Left ventricle myocardium superior (tissue), 1 donor: ENCODE measurements around the gene CCDC116. TPM values are rescaled to one million over a fixed set of nuclear protein-coding genes. Genes with fewer than 3 reads are reported as not detected.
"Not testable (repeated sequence)": the region's sequence is repeated elsewhere in the genome, so short reads cannot be mapped to it uniquely, and the experiment has no call there.

Experiments
- ATAC-seq: fragments of 200-7000 bp; cut with Tn5 transposase; one replicate; pipeline ENCODE4 v1.9.1; 2020; ENCODE audit warnings: mild to moderate bottlenecking, moderate library complexity
- DNase-seq: peaks from one replicate; pipeline ENCODE4 v3.0.0-alpha.2; 2020
- intact Hi-C: fragments of 100-400 bp; cut with micrococcal nuclease; formaldehyde crosslinking; loops from one replicate; pipeline ENCODE4 v1.11.0; 2022
- microRNA-seq: library from miRNA; unstranded; fragments of <30 nt; microRNA quantifications from one replicate; pipeline ENCODE4 v1.2.0, GENCODE V29; 2020; ENCODE audit warnings: borderline number of aligned reads
- total RNA-seq: library from RNA; stranded (reverse); fragmentation: NEBNext Ultra II Directional; extraction: Animal tissue kit (Norgen Biotek cat#: 25700); gene quantifications from one replicate; pipeline ENCODE4 v1.2.1, GENCODE V29; 2021
- donor health status: DM: no; HTN: yes; CAD: no; lungs with severe emphysema.

The CCDC116 gene
- total RNA-seq, 1 donor from 2014 or later, result not detected

DNA sequence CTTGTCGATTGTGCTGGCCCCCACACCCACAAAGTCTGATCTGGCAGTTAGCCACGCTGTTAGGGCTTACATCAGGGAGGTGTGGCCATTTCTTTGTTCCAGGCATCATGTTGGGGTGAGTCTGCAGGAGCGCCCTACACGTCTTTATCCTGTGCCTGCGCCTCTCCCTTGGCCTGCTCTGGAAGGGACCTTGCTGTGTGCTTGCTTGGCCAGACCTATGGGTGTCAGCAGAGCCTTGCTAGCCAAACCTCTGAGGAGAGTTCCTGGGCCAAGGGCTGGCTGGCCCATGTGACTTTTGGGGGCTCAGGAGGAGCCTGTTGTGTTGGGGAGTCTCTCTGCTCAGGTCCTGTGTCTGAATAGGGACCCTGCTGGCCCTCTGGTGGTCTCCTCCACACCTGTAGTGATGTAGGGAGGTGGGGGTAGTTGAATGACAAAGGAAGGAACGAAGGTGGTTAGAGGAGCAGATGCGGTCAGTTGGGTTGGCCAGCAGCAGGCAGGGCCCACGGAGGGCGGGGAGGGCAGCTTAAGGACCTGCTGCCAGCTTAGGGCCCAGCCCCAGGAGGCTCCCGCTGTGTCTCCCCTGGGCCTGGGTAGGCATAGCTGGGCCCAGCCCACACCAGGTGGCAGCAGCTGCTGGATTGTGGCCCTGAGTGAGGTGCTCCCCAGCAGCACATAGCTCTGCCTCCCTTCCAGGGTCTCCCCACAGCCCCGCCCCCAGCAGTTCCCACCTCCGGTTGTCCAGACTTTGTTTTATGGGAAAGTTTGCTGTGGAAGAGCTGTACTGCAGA is 41.2 kb downstream of the CCDC116 start:
- no peak for DNase-seq
- no peak for ATAC-seq
- intact Hi-C loops, result no loop called here

GRCh38 chr22:21674638-21675245 is 42.2 kb downstream of the CCDC116 start:
- no peak for DNase-seq
- ATAC-seq, result no peak
- intact Hi-C loops, result no loop called here

- DNase-seq (no peak), ATAC-seq (peak; percentile 17)
- intact Hi-C loops, result no loop called here
These were observed 45.3 kb downstream of the CCDC116 start for GRCh38 chr22:21677606-21678443.

DNA sequence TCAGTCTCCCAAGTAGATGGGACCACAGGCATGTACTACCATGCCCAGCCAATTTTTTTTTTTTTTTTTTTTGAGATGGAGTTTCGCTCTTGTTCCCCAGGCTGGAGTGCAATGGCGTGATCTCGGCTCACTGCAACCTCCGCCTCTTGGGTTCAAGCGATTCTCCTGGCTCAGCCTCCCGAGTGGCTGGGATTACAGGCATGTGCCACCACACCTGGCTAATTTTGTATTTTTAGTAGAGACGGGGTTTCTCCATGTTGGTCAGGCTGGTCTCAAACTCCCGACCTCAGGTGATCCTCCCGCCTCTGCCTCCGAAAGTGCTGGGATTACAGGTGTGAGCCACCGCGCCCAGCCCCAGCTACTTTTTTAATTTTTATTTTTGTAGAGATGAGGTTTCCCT is 46.3 kb downstream of the CCDC116 start:
- intact Hi-C loops, ATAC-seq, DNase-seq: not testable (repeated sequence)

GRCh38 chr22:21679383-21679782 is 46.8 kb downstream of the CCDC116 start:
- DNase-seq (no peak), ATAC-seq (no peak)
- intact Hi-C loops, result no loop called here

- DNase-seq, result no peak
- no peak for ATAC-seq
- intact Hi-C loops, result no loop called here
These were observed 48.4 kb downstream of the CCDC116 start for GRCh38 chr22:21680830-21681565.

GRCh38 chr22:21681566-21682370 is 49.2 kb downstream of the CCDC116 start:
- ATAC-seq (no peak), DNase-seq (no peak)
- intact Hi-C loops, result no loop called here

DNA sequence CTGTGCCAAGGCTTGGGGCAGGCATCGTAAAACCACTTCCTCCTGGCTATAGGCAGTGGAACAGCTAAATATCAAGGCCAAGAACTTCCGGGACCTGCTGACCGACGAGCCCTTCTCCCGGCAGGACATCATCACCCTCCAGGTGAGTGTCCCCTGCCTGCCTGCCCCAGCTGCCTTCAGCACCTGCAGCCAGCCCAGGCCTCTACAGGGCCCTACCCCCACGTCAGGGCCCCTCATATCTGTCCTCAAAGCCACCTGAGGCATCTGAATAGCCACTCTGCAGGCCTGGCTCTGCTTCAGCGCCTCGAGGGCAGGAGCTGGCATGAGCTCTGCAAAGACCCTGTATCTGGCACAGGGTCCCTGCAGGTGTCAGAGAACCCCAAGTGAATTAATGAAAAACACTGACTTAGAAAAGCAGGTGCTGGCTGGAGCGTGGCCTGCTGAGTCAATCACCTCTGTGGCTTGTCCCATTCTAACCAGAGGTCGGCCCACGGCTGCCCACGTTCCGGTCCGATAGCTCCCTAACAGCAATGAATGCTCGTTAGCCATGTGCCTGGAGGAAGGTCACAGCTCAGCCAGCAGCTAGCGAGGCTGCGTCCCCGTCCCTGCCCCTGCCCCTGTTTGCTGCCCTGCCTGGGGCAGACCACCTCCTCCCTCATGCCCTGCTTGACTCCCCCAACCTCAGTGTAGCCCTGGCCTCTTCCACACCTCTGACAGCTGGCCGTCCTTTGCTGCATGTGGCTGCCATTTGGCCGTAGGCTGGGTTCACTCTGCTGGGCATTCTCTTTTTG is 50.0 kb downstream of the CCDC116 start:
- intact Hi-C loops, result no loop called here
- DNase-seq (no peak), ATAC-seq (no peak)

DNA sequence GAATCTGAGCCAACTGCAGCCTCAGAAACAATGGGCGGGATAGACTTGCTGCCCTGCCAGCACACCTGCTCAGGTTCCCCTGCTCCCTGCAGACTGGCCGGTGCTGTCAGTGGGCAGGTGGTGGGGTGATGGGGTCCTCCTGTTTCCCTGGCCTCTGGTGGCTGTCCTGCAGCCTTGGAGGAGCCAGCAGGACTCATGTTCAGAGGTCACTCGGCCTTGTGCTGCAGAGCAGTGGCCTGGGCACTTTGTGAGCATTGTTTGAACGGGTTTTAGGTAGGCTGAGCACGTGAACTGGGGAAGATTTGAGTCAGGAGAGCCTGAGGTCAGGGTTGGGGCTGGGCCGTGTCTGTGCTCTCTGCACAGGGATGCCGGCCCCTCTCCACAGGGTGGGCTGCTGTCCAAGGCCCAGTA is 50.8 kb downstream of the CCDC116 start:
- DNase-seq (no peak), ATAC-seq (no peak)
- intact Hi-C loops, result no loop called here

DNA sequence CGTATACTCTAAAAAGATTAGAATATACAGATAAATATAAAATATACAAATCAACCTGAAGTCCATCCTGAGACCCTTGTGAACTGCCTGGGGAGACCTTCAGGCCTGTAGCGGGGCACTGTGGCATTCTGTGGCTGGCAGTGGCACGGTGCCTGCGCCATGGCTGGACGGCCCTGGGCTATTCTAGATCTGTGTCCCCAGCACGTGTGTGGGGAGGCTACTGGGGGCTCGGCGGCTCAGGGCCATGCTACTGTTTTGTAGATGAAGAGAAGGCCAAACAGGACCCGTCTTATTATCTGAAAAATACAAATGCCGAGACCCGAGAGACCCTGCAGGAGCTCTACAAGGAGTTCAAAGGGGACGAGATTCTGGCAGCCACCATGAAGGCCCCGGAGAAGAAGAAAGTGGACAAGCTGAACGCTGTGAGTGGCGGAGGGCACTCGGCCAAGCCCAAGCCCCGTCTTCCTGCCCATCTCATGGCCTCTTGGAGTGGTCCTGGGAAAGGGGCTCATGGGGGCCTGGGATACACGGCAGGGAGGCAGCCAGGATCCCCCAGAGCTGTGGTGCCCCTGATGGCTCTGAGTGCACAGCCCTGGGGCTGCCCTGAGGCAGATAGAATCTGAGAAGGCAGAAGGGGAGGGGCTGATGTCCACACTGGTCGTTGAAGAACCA is 52.1 kb downstream of the CCDC116 start:
- intact Hi-C loops, result no loop called here
- ATAC-seq, result no peak
- DNase-seq, result no peak

GRCh38 chr22:21685164-21685513 is 52.6 kb downstream of the CCDC116 start:
- DNase-seq (no peak), ATAC-seq (no peak)
- intact Hi-C loops, result no loop called here

GRCh38 chr22:21686193-21686608 is 53.6 kb downstream of the CCDC116 start:
- intact Hi-C loops, result no loop called here
- no peak for ATAC-seq
- DNase-seq, result no peak

Small RNAs within 50 kb of the gene (microRNA-seq; reads per million reads assigned to microRNA genes)
- gene MIR130B, result 113 reads per million, percentile 40 among the genes with 10 or more reads in this experiment
- not detected for gene MIR301B

Other genes with a start within 250 kb of the CCDC116 start
- 0.05 TPM for gene RIMBP3B, start 249.0 kb upstream of the CCDC116 start, total RNA-seq
- 1.2 TPM for gene HIC2, start 215.4 kb upstream of the CCDC116 start, total RNA-seq
- gene TMEM191C, start 165.4 kb upstream of the CCDC116 start, total RNA-seq, result 0.74 TPM
- gene RIMBP3C, start 81.3 kb upstream of the CCDC116 start, total RNA-seq, result not detected
- gene UBE2L3, start 65.0 kb upstream of the CCDC116 start, total RNA-seq, result 51.6 TPM
- 4.9 TPM for gene YDJC, start 2.7 kb upstream of the CCDC116 start, total RNA-seq
- gene SDF2L1, start 9.5 kb downstream of the CCDC116 start, total RNA-seq, result 17.9 TPM
- gene PPIL2, start 33.3 kb downstream of the CCDC116 start, total RNA-seq, result 25.7 TPM
- gene YPEL1, start 103.0 kb downstream of the CCDC116 start, total RNA-seq, result 3.2 TPM
- gene MAPK1, start 234.9 kb downstream of the CCDC116 start, total RNA-seq, result 80.5 TPM